ENCODE data around the gene RAVER2.
A peak's percentile ranks its signal among the peaks of the same experiment; 100 is the strongest.
"Not testable (repeated sequence)": the region's sequence is repeated elsewhere in the genome, so short reads cannot be mapped to it uniquely, and the experiment has no call there.

RAVER2 gene

GRCh38 chr1:64810001-64810400 is 65.1 kb downstream of the RAVER2 start:
- H3K27ac ChIP-seq (ENCODE audit: low read length, poor library complexity, severe bottlenecking) = no peak overlapping the region
- no peak overlapping the region for H2BK5ac ChIP-seq (ENCODE audit: low read depth, low read length, poor library complexity, severe bottlenecking)
- no peaks in the 10 kb centered on the region for H3K9me3 ChIP-seq (ENCODE audit: control insufficient read depth, low read length)
- H3K14ac ChIP-seq (ENCODE audit: low read length in 2 of 2) = no peak overlapping the region
- no peak overlapping the region for H4K91ac ChIP-seq (ENCODE audit: low read length)
- no peak overlapping the region for H3K4me3 ChIP-seq (ENCODE audit: insufficient read depth in 1 of 2, low read depth in 1 of 2, low read length in 2 of 2)
- H4K8ac ChIP-seq (ENCODE audit: low read length) = no peak overlapping the region
- H3K79me1 ChIP-seq (replicated peaks; ENCODE audit: low read length, poor library complexity, severe bottlenecking) = no peaks in the 10 kb centered on the region
- no peak for DNase-seq
- H2AFZ ChIP-seq (ENCODE audit: low read depth, low read length) = no peak overlapping the region
- no peak overlapping the region for H3K9ac ChIP-seq (ENCODE audit: low read length)
- no peak overlapping the region for H2BK12ac ChIP-seq (ENCODE audit: low read length in 2 of 2)
- no peak overlapping the region for H3K4ac ChIP-seq (ENCODE audit: low read depth in 1 of 2, low read length in 2 of 2)
- no peak overlapping the region for H3K18ac ChIP-seq (ENCODE audit: low read depth in 1 of 2, low read length in 2 of 2)
- H3K27me3 ChIP-seq (ENCODE audit: control insufficient read depth in 1 of 2, insufficient read depth in 1 of 2, low read length in 2 of 2) = no peaks in the 10 kb centered on the region
- H2BK120ac ChIP-seq (ENCODE audit: low read depth, low read length) = no peak overlapping the region
- H2BK15ac ChIP-seq (ENCODE audit: low read depth, poor library complexity, severe bottlenecking) = no peak overlapping the region
- no peaks in the 10 kb centered on the region for H3K4me1 ChIP-seq (ENCODE audit: control insufficient read depth, insufficient read depth, low read depth, low read length)
- WGBS = no CpG with 5 or more reads among the region's 1 CpG
- no peak overlapping the region for H3K4me2 ChIP-seq (ENCODE audit: low read length, poor library complexity, severe bottlenecking)
- no peak overlapping the region for H3K23ac ChIP-seq (ENCODE audit: low read length in 2 of 2)
- no peak overlapping the region for H2AK5ac ChIP-seq (ENCODE audit: low read length, severe bottlenecking)
- H3K36me3 ChIP-seq (ENCODE audit: control insufficient read depth in 1 of 2, insufficient read depth in 2 of 2, low read depth in 1 of 2, low read length in 2 of 2) = no peaks in the 10 kb centered on the region

- Histone ChIP-seq H3K4ac (ENCODE audit: low read depth in 1 of 2, low read length in 2 of 2) (no peak overlapping the region), H2AK5ac (ENCODE audit: low read length, severe bottlenecking) (no peak overlapping the region), H3K4me2 (ENCODE audit: low read length, poor library complexity, severe bottlenecking) (no peak overlapping the region), H3K27ac (ENCODE audit: low read length, poor library complexity, severe bottlenecking) (no peak overlapping the region), H3K4me3 (ENCODE audit: insufficient read depth in 1 of 2, low read depth in 1 of 2, low read length in 2 of 2) (no peak overlapping the region), H2BK5ac (ENCODE audit: low read depth, low read length, poor library complexity, severe bottlenecking) (no peak overlapping the region), H3K9ac (ENCODE audit: low read length) (no peak overlapping the region), H3K36me3 (ENCODE audit: control insufficient read depth in 1 of 2, insufficient read depth in 2 of 2, low read depth in 1 of 2, low read length in 2 of 2) (no peaks in the 10 kb centered on the region), H2BK15ac (ENCODE audit: low read depth, poor library complexity, severe bottlenecking) (no peak overlapping the region), H3K18ac (ENCODE audit: low read depth in 1 of 2, low read length in 2 of 2) (no peak overlapping the region), H4K91ac (ENCODE audit: low read length) (no peak overlapping the region), H3K23ac (ENCODE audit: low read length in 2 of 2) (no peak overlapping the region), H3K4me1 (ENCODE audit: control insufficient read depth, insufficient read depth, low read depth, low read length) (no peaks in the 10 kb centered on the region), H2BK12ac (ENCODE audit: low read length in 2 of 2) (no peak overlapping the region), H2BK120ac (ENCODE audit: low read depth, low read length) (no peak overlapping the region), H4K8ac (ENCODE audit: low read length) (no peak overlapping the region), H3K27me3 (ENCODE audit: control insufficient read depth in 1 of 2, insufficient read depth in 1 of 2, low read length in 2 of 2) (no peaks in the 10 kb centered on the region), H2AFZ (ENCODE audit: low read depth, low read length) (no peak overlapping the region), H3K79me1 (replicated peaks; ENCODE audit: low read length, poor library complexity, severe bottlenecking) (no peaks in the 10 kb centered on the region), H3K14ac (ENCODE audit: low read length in 2 of 2) (no peak overlapping the region), H3K9me3 (ENCODE audit: control insufficient read depth, low read length) (no peaks in the 10 kb centered on the region)
- 85% methylated on average over 5 of the region's 6 CpGs for WGBS
- peak; percentile 18 for DNase-seq
These were observed 66.3 kb downstream of the RAVER2 start for GRCh38 chr1:64811131-64811530.

GRCh38 chr1:64814427-64814826 is 69.6 kb downstream of the RAVER2 start:
- Histone ChIP-seq H3K9me3 (ENCODE audit: control insufficient read depth, low read length) (no peaks in the 10 kb centered on the region), H2BK12ac (ENCODE audit: low read length in 2 of 2) (no peak overlapping the region), H3K36me3 (ENCODE audit: control insufficient read depth in 1 of 2, insufficient read depth in 2 of 2, low read depth in 1 of 2, low read length in 2 of 2) (no peaks in the 10 kb centered on the region), H2BK5ac (ENCODE audit: low read depth, low read length, poor library complexity, severe bottlenecking) (no peak overlapping the region), H3K4me3 (ENCODE audit: insufficient read depth in 1 of 2, low read depth in 1 of 2, low read length in 2 of 2) (no peak overlapping the region), H3K23ac (ENCODE audit: low read length in 2 of 2) (no peak overlapping the region), H4K8ac (ENCODE audit: low read length) (no peak overlapping the region), H3K18ac (ENCODE audit: low read depth in 1 of 2, low read length in 2 of 2) (no peak overlapping the region), H3K4me2 (ENCODE audit: low read length, poor library complexity, severe bottlenecking) (no peak overlapping the region), H2AK5ac (ENCODE audit: low read length, severe bottlenecking) (no peak overlapping the region), H3K14ac (ENCODE audit: low read length in 2 of 2) (no peak overlapping the region), H3K4me1 (ENCODE audit: control insufficient read depth, insufficient read depth, low read depth, low read length) (no peaks in the 10 kb centered on the region), H2AFZ (ENCODE audit: low read depth, low read length) (no peak overlapping the region), H2BK120ac (ENCODE audit: low read depth, low read length) (no peak overlapping the region), H3K79me1 (replicated peaks; ENCODE audit: low read length, poor library complexity, severe bottlenecking) (no peaks in the 10 kb centered on the region), H3K9ac (ENCODE audit: low read length) (no peak overlapping the region), H4K91ac (ENCODE audit: low read length) (no peak overlapping the region), H3K27ac (ENCODE audit: low read length, poor library complexity, severe bottlenecking) (no peak overlapping the region), H3K4ac (ENCODE audit: low read depth in 1 of 2, low read length in 2 of 2) (no peak overlapping the region), H3K27me3 (ENCODE audit: control insufficient read depth in 1 of 2, insufficient read depth in 1 of 2, low read length in 2 of 2) (no peaks in the 10 kb centered on the region), H2BK15ac (ENCODE audit: low read depth, poor library complexity, severe bottlenecking) (no peak overlapping the region)
- no peak for DNase-seq
- WGBS = 86% methylated on average over 1 of the region's 1 CpG

- H3K4me1 ChIP-seq (ENCODE audit: control insufficient read depth, insufficient read depth, low read depth, low read length); H2BK5ac ChIP-seq (ENCODE audit: low read depth, low read length, poor library complexity, severe bottlenecking); H3K79me1 ChIP-seq (replicated peaks; ENCODE audit: low read length, poor library complexity, severe bottlenecking); H2AFZ ChIP-seq (ENCODE audit: low read depth, low read length); H2AK5ac ChIP-seq (ENCODE audit: low read length, severe bottlenecking); DNase-seq; H3K4me3 ChIP-seq (ENCODE audit: insufficient read depth in 1 of 2, low read depth in 1 of 2, low read length in 2 of 2); H4K8ac ChIP-seq (ENCODE audit: low read length); H2BK15ac ChIP-seq (ENCODE audit: low read depth, poor library complexity, severe bottlenecking); H3K27ac ChIP-seq (ENCODE audit: low read length, poor library complexity, severe bottlenecking); H2BK120ac ChIP-seq (ENCODE audit: low read depth, low read length); H3K27me3 ChIP-seq (ENCODE audit: control insufficient read depth in 1 of 2, insufficient read depth in 1 of 2, low read length in 2 of 2); H3K14ac ChIP-seq (ENCODE audit: low read length in 2 of 2); H3K23ac ChIP-seq (ENCODE audit: low read length in 2 of 2); H2BK12ac ChIP-seq (ENCODE audit: low read length in 2 of 2); H3K9ac ChIP-seq (ENCODE audit: low read length); H3K36me3 ChIP-seq (ENCODE audit: control insufficient read depth in 1 of 2, insufficient read depth in 2 of 2, low read depth in 1 of 2, low read length in 2 of 2); H3K18ac ChIP-seq (ENCODE audit: low read depth in 1 of 2, low read length in 2 of 2); H3K4ac ChIP-seq (ENCODE audit: low read depth in 1 of 2, low read length in 2 of 2); H4K91ac ChIP-seq (ENCODE audit: low read length); H3K4me2 ChIP-seq (ENCODE audit: low read length, poor library complexity, severe bottlenecking); H3K9me3 ChIP-seq (ENCODE audit: control insufficient read depth, low read length): not testable (repeated sequence)
- WGBS = 95% methylated on average over 2 of the region's 5 CpGs
These were observed 72.5 kb downstream of the RAVER2 start for GRCh38 chr1:64817364-64817763.

Data from mesenchymal stem cell (in vitro differentiated cells and primary cell).